GM19351 (cell line): ENCODE measurements around the gene KIAA1328.

Experiments used
- ATAC-seq: cut with Tn5 transposase; IDR thresholded peaks from one replicate; pipeline ENCODE4 v1.9.1; 2021; ENCODE audit warnings: mild to moderate bottlenecking, moderate library complexity; ENCODE audit not compliant: unreplicated experiment

Gene KIAA1328

GRCh38 chr18:37249171-37249886 lies 420.4 kb downstream of the KIAA1328 start:
- ATAC-seq, result no peak

DNA sequence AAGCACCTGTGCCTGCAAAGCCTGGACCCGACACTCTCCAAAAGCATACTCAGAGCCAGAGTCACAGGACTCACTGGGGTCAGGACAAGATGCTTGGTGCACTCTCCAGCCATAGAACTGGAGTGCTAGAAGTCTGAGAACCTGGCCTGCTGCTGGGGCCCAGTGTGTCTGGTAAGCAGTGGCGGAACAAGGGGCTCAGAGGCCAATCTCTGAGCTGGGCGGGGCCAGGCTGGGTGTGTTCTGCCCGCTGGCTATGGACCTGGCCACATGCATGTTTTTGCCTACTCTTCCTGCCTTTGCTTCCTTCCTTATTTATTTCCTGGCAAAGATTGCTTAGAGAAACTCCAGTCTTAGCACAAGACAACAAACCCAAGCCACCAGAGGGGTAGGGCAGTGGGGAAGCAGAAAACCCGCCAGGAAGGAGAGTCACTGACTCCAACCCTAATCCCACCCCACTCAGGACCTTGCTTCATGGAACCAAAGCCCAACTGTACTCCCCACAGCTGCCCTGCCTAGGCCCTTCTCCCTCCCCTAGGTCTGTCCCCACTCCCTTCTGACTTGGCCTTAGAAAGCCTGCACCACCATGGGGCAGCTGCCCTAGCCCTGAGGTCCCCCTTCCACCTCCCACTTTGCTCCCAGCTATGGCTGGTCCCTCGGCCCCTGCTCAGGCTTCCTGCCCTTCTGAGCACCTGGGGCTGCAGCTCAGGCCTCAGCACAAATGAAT lies 421.1 kb downstream of the KIAA1328 start:
- no peak for ATAC-seq

DNA sequence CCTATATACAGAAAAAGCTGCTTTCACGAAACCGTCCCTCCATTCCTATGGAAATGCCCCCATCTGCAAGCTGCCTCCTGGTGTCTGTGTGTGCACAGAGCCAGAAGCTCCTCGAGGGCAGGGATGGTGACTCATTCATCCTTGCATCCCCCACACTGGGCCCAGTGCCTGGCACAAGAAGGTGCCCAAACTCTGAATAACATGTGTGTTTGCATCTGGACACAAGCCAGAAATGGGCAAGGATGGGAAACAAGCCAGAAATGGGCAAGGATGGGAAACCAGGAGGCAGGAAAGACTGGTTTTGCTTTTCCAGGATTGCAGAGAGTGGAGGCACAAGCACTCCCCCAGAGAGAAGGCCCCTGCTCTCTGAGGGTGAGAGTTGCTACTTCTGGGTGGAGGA lies 422.8 kb downstream of the KIAA1328 start:
- ATAC-seq, result no peak

DNA sequence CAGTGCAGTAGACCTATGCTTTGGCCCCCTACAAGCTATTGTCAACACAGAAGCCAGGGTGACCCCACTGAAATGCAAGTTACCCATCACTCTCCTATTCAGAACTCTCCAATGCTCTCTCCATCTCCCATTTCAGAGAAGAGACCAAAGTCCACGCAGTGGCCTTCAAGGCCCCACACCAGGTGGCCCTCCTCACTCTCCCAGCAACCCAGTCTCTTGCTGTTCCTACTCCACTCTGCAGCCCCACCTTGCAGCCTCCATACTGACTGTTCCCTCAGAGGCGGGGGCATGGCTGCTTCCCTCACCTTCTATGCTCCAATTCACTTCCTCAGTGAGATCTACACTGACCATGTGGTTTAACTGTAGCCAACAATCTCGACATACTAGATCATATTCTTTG lies 423.4 kb downstream of the KIAA1328 start:
- ATAC-seq, result no peak

- ATAC-seq, result no peak
Measured at GRCh38 chr18:37252854-37253393, 424.0 kb downstream of the KIAA1328 start.

- ATAC-seq, result no peak
Measured at GRCh38 chr18:37253394-37254235, 424.7 kb downstream of the KIAA1328 start.

DNA sequence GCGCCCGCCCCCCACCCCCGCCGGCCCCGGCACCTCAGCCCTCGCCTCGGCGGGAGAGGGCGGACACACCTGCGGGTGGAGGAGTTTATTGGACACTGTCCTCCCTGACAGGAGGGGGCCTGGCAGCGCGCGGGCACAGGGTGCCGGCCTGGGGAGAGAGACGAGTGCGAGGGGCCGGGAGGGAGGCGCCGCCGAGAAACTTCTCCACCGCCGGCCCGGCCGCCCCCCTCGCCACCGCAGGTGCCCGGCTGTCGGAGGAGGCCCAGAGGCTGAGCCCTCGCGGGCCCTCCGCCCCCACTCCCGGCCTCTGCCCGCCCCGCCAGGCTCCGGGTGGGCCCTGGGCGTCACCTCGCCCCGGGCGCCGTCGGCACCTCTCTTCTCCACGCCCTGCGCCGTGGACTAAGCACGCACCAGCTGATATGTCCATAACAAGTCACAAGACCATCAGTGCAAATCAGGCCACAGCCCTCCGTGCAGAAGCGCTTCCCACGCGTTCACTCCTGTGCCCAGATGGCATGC lies 425.4 kb downstream of the KIAA1328 start:
- ATAC-seq, result no peak

DNA sequence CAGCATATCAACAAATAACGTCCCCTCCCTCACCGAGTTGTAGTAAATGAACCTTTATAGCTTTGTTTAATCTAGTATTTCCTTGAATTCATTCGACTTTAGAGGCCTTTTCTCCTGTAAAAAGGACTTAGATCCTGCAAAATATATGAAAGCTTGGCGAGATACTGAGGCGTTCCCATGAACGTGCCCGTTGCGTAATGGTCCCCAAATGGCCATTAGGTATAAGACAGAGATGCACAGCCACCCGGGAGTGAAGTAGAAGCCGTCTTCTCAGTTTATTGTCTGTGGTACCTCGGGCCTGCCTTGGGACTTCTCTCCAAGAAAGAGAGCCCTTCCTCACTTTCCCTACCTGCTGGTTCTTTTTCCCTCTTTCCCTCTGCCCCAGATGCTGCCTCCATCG lies 426.0 kb downstream of the KIAA1328 start:
- ATAC-seq, result no peak

GRCh38 chr18:37258131-37258530 lies 429.2 kb downstream of the KIAA1328 start:
- ATAC-seq, result no peak

DNA sequence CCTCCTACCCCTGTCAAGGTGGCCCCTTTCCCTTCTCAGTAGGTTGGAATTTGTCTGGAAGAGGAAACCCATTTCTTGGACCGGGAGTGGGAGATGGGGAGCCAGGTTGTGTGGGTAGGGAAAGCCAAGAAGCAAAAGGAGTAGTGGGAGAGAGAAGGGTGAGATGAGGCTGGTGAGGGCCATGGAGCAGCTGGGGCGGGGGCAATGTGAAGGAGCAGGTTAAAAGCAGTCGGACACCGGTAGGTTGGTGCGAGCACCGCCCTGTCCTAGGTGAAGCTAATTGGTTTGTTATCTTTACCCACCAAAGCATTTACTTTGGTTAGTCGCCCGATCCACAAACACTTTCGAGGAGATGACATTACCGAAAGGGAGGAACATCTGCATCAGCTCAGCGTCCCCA lies 429.9 kb downstream of the KIAA1328 start:
- ATAC-seq, result no peak

- ATAC-seq, result no peak
Measured at GRCh38 chr18:37259711-37260110, 430.8 kb downstream of the KIAA1328 start.

- ATAC-seq, result no peak
Measured at GRCh38 chr18:37260367-37261093, 431.6 kb downstream of the KIAA1328 start.

- no peak for ATAC-seq
Measured at GRCh38 chr18:37261246-37261840, 432.4 kb downstream of the KIAA1328 start.

- ATAC-seq, result no peak
Measured at GRCh38 chr18:37261988-37262387, 433.1 kb downstream of the KIAA1328 start.

GRCh38 chr18:37264956-37265355 lies 436.0 kb downstream of the KIAA1328 start:
- no peak for ATAC-seq

DNA sequence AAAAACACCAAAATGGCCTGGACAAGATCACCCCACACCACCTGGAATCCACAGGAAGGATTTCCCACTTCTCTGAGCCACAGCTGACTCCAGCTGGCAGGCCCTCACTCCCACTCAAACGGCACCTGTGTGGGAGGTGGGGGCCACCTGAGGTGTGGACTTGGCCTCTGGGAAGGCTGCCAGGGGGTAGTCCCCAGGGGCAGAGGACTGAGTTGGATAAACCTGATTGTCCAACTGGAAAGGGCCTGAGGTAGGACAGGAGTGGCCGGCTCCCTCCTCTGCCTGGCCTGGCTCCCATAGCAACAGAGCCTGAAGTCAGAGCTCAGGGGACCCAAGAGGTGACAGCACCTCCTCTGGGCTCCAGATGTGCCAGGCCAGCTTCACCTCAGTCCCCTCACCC lies 436.5 kb downstream of the KIAA1328 start:
- ATAC-seq, result no peak

- peak; percentile 71 for ATAC-seq
Measured at GRCh38 chr18:37266290-37266689, 437.4 kb downstream of the KIAA1328 start.

- no peak for ATAC-seq
Measured at GRCh38 chr18:37270038-37270665, 441.2 kb downstream of the KIAA1328 start.

DNA sequence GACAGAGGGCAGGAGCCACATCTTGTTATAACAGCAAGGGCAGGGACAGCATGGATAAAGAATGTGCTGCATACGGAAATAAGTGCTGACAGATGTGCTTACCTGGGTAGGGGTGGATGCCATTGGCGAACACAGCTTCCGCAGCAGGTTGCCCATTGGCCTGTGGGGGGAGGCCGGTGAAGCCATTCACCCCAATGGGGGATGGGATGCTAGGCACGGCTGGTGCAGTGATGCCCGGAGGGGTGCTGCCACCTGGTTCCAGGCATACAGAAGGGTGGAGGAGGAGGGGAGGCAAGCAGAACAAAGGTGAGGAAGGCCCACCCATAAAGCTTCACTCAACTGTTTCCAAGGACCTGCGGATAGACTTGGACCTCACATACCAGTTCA lies 441.7 kb downstream of the KIAA1328 start:
- ATAC-seq, result no peak

- no peak for ATAC-seq
Measured at GRCh38 chr18:37272226-37272625, 443.3 kb downstream of the KIAA1328 start.
